ENCODE results near the gene CMSS1.
"Not testable (repeated sequence)": the region's sequence is repeated elsewhere in the genome, so short reads cannot be mapped to it uniquely, and the experiment has no call there.

Gene CMSS1

DNA sequence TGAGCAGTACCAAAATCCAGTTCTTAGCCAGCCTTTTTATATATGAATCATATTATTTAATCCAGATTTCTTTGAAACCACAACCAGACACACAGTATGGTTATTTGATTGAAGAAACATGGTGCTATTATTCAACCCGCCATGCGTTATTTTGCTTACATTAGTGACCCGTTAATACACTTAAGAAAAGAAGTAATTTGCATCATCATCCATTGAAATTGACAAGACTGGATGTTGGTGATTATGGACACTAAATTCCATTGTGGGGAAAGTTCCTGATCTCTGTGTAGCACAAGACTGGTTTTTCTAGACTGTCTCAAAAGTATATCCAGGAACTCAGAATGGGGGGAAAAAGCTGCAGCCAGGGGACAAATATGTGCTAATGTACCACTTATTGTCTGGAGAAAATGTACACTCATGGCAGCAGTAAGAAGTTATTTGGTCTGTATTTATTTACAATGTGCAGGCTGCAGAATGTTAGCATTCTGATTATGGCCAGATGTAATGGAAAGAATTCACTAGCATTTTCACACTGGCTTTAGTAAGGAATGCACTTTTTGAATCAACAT lies 216.3 kb downstream of the CMSS1 start:
- DNase-seq, result no peak

DNA sequence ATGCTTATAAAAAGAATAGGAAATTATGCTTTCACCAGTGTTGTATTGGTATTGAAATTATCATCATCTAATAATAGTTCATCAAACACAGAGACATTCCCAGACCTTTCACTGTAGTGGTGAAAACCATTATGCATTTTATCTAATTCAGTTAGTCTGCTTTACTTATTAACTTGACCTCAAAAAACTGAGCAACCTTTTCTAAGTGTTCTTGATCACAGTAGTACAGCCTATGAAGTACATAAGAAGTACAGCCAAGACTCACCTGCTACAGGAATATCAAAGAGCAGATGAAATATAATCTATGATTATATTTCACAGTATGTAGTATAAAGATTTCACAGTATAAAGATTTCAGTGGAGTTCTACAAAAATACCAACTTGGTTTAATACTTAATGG lies 221.4 kb downstream of the CMSS1 start:
- DNase-seq, result no peak

- DNase-seq, result no peak
Observed at GRCh38 chr3:100040451-100041225, 223.0 kb downstream of the CMSS1 start.

DNA sequence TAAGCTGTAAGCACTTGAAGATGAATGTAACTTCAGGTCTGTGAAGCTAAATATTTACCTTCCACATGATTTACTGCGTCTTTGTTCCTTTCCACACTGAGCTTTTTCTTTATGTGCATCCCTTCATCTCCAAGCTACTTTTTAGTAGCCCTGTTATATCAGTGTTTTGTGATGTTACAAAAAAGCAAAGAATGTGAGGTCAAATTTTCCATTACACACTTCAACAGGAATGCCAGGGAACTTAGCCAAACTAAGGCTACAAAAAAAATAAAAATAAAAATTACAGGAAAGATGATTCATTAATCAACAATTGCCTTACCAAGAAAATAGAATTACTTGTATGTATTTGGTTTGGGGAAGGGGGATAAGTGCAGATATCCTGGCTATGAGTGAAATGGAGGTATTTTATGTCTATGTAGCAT lies 223.7 kb downstream of the CMSS1 start:
- no peak for DNase-seq

- no peak for DNase-seq
Observed at GRCh38 chr3:100042166-100042981, 224.7 kb downstream of the CMSS1 start.

DNA sequence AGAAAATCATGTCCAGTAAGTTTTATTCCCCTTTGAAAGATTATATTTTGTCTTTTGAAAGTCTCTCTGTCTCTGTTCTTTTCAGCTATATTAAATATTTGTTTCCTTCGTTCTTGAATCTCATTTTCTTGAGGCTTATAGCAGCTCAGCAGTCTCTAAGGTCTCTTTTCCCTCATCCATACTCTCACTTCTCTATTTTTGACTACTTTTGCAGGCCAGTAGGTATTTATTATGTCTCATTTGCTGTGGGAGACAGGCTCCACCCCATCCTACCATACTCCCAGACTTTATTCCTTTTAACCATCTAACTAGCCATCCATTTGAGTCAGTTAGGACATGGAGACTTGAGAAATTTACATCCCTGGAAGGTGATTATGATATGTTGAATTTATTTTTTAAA lies 225.6 kb downstream of the CMSS1 start:
- no peak for DNase-seq

GRCh38 chr3:100044369-100044768 lies 226.7 kb downstream of the CMSS1 start:
- DNase-seq, result no peak

- DNase-seq, result no peak
Observed at GRCh38 chr3:100045696-100046095, 228.0 kb downstream of the CMSS1 start.

- no peak for DNase-seq
Observed at GRCh38 chr3:100046986-100047385, 229.3 kb downstream of the CMSS1 start.

- DNase-seq, result no peak
Observed at GRCh38 chr3:100047455-100048141, 229.9 kb downstream of the CMSS1 start.

- DNase-seq, result no peak
Observed at GRCh38 chr3:100048248-100048647, 230.6 kb downstream of the CMSS1 start.

DNA sequence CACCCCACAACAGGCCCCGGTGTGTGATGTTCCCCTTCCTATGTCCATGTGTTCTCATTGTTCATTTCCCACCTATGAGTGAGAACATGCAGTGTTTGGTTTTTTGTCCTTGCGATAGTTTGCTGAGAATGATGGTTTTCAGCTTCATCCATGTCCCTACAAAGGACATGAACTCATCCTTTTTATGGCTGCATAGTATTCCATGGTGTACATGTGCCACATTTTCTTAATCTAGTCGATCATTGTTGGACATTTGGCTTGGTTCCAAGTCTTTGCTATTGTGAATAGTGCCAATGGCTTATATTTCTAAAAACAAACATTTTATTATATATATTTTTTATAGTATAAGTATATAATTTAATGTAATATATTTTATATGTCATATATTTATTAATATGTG lies 233.9 kb downstream of the CMSS1 start:
- DNase-seq, result not testable (repeated sequence)

DNA sequence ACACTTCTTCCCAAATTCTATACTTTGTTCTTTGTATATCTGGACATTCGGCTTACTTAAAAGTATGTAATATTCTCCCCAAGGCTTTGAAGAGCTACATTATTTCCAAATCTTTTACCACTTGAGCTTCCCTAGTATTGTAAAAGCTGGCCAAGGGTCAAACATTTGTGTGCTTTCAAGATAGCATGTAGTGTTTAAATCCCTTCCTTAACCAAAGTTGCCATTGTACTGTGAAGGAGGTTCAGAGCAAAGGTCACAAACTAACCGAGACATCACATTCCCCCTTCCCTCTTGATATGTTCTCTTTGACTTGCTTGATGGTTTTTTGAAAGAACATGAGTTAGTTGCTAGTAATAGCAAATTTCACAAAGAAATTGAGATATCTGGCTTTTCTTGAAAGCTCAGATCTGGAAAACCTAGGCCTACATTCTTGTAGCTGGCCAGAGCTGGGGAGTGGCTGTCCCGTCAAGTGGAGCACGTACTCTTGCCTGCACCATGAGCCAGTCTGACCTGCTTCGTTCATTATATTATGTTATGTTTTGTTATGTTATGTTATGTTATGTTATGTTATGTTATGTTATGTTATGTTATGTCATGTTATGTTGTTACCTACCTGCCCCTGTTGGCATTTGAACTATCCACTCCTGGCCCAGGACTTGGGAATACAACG lies 236.4 kb downstream of the CMSS1 start:
- no peak for DNase-seq

- DNase-seq, result no peak
Observed at GRCh38 chr3:100057716-100058575, 240.3 kb downstream of the CMSS1 start.

GRCh38 chr3:100059472-100059871 lies 241.8 kb downstream of the CMSS1 start:
- DNase-seq, result no peak

DNA sequence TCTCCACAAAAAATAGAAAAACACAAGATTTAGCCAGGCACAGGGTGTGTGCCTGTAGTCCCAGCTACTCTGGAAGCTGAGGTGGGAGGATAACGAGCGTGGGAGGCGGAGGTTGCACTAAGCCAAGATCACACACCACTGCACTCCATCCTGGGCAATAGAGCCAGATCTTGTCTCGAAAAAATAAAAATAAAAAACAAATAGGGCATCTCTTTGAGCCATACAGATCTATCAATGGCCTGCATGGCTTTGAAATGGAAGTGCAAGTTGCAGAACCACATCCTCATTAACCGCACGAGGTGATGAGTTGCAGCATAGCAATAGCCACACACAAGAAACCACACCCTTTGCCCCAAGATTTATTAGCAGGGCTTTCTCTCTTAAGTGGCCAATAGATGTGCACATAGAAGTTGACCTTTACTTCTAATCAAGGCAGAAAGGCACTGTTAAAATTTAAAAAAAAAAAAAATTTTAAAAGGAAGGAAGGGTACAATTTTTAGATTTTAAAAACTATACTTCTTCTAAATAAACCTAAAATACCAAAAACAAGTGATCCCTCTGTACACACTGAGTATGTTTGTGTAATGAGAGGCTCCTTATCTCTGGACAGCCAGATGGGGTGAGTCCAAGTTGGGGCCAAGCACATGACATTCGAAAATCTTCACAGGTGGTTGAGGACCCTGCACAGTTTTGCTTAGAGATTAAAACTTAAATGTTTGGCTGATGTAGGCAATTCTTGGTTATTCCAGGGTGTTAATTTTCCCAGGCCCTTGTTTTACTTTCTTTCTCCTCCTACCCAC lies 243.2 kb downstream of the CMSS1 start:
- DNase-seq, result no peak

GRCh38 chr3:100062665-100063064 lies 245.0 kb downstream of the CMSS1 start:
- DNase-seq, result no peak

DNA sequence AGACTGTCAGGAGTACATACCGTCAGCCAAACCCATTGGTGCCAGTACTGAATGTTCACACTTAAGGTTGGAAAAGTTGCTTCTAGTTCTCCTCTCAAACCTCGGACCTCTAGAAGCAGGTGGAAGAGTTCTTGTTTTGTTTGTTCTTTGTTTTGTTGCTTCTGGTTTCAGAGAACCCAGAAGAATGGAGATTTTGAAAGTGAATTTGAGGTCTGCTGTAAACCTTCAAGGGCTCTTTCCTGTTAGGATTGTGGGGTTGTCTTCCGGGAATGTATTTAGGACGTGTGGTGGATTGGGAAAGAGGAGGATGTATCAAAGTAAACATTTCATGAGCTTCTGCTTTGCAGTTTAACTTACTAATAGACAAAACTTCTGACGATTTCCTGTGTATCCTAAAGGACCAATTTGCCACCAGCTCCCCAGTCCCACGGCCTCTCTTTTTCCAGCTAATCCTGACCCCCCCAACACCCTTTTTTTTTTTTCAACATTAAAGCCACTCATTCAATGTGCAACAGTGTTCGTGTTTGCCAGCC lies 246.3 kb downstream of the CMSS1 start:
- no peak for DNase-seq

- DNase-seq, result no peak
Observed at GRCh38 chr3:100067589-100067988, 249.9 kb downstream of the CMSS1 start.

DNA sequence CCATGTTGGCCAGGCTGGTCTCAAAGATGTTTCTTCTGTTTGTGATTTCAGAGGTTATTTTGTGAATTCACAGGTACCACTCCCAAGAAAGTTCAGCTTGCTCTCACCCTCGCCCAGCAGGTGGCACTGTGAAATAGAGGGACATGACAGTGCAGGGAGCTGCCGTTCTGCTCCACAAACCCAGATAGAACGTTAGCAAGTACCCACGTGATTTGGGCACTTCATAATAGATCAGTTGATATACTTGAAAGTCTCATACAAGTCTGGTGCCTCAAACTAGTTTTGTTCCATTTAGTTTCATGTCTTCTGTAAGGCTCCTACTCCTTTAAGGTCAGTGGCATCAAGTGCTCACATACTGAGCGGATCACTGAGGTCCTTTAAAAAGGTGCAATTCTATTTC lies 251.2 kb downstream of the CMSS1 start:
- DNase-seq, result peak; percentile 5

DNA sequence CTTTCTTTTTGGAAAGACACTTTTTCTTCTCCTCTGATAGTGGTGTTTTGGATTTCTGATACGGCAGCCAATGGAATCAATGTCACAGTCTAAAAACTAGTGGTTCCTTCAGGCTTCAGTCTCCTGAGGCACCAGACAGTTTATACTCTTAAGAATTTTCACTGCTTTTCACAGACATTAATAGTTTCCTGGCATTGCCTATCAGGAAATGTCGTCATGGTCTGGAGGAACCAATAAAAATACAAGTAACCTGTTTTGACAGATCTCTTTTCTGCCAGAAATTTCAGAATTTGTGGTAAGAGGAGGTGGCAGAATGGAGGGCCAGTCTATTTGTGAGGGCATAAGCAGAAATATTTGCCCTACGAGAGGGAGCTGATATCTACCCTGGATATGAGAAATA lies 251.8 kb downstream of the CMSS1 start:
- no peak for DNase-seq

Data from NCI-H510A (cell line).